HG03097 (cell line): Measurements from ENCODE around the gene ENGASE.

ENCODE experiments used
- ATAC-seq: cut with Tn5 transposase; IDR thresholded peaks from one replicate; pipeline ENCODE4 v1.9.1; 2021; ENCODE audit not compliant: unreplicated experiment, low FRiP score

Gene ENGASE

GRCh38 chr17:79079421-79080200 is 5.0 kb downstream of the ENGASE start:
- ATAC-seq = no peak

GRCh38 chr17:79080349-79080748 is 5.7 kb downstream of the ENGASE start:
- ATAC-seq = no peak

- ATAC-seq = no peak
Observed at GRCh38 chr17:79080761-79081290, 6.2 kb downstream of the ENGASE start.

DNA sequence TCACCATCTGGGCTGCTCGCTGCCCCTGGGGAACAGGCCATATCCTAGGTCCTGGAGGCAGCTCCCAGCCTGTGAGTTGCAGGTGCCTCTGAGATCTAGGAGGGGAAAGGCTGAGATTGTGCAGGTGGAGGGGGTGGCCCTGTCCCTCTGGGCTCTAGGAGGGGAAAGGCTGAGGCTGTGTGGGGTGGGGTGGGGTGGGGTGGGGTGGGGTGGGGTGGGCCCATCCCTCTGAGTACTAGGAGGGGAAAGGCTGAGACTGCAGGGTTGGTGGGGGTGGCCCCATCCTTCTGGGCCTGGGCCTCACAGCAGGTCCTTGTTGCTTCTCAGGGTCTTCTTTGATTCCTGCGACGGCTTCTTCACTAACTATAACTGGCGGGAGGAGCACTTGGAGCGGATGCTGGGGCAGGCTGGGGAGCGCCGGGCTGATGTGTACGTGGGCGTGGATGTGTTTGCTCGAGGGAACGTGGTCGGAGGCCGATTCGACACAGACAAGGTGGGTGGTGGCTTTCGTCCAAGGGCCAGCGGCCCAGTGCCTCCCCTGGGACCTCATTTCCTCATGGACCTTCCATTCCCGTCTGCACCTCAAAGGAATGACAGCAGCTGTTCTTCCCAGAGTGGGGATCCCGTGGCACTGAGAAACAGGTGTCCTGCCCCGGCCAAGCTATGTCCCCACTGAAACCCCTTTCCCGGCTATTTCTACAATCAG is 7.1 kb downstream of the ENGASE start:
- ATAC-seq = no peak

- no peak for ATAC-seq
Observed at GRCh38 chr17:79082311-79083190, 7.9 kb downstream of the ENGASE start.

GRCh38 chr17:79083191-79083971 is 8.8 kb downstream of the ENGASE start:
- ATAC-seq = no peak

GRCh38 chr17:79084291-79085153 is 9.9 kb downstream of the ENGASE start:
- ATAC-seq = no peak

DNA sequence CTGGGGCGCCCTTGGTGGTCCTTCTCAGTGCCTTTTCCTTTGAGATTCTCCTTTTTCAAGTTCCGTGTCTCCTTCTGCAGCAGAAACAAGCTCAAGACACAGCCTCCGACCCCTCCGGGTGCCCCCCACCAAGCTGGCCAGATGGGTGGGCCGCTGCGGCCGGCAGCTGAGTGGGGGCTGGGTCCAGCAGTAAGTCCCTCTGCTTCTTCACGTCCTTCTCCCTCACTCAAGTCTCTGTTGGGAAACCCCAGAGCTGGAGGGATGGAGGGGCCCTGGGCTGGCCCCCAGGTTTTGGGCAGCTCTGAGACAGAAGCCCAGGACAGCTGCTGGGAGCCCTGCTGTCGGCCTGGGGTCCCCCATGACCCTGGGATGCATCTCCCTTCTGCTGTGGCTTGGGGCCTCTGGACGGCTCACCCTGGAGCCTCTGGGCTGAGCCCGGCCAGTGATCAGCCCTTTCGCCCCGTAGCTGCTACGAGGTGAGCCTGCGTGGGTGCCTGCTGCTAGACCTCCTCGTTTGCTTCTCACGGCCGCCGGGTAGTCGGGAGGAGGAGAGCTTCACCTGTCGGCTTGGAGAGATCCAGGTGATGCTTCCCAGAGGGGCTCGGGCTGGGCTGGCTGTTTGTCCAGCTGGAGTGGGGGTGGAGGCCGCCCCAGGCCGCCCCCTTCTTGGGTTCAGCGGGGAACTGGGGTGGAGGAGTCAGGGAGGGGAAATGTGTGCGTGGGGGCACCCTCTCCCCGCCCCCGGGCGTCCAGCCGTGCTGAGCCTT is 10.7 kb downstream of the ENGASE start:
- ATAC-seq = no peak

GRCh38 chr17:79085921-79086551 is 11.4 kb downstream of the ENGASE start:
- no peak for ATAC-seq

GRCh38 chr17:79086609-79087427 is 12.2 kb downstream of the ENGASE start:
- ATAC-seq = no peak

- no peak for ATAC-seq
Observed at GRCh38 chr17:79087428-79088143, 13.0 kb downstream of the ENGASE start.

DNA sequence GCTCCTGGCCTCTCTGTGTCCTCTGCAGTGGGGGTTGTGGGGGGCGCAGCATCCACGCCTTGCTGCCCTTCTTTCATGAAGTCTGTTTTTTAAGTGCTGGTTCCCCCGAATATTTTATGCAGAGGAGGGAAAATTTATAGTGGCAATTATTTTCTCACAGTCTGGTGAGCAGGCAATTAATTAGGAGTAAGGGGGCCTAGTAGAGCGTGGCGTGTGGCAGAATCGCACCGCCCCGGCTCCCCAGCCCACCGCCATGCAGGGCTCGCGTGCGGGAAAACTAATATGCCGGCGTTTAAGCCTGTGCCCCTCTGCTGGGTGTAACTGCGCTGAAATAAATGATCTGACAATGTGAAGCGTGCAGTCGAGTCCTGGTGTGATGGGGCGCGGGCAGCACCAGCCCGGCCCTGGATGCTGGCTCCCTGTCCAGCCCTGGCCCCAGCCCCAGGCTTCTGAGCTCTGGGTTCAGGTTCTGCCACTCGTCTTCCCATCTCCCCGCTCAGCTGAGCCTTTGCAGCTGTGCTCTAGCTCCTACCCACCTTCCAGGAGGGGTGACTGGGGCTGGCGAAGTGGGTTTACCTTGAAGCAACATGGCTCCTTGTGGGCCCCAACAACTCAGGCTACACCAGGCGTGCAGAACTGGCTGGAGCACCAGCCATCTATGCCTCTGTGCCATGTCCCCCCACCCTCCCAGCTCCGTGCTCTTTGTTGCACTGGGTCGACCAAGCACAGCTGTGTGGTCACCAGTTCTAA is 13.8 kb downstream of the ENGASE start:
- ATAC-seq = no peak

GRCh38 chr17:79088997-79089328 is 14.3 kb downstream of the ENGASE start:
- no peak for ATAC-seq

DNA sequence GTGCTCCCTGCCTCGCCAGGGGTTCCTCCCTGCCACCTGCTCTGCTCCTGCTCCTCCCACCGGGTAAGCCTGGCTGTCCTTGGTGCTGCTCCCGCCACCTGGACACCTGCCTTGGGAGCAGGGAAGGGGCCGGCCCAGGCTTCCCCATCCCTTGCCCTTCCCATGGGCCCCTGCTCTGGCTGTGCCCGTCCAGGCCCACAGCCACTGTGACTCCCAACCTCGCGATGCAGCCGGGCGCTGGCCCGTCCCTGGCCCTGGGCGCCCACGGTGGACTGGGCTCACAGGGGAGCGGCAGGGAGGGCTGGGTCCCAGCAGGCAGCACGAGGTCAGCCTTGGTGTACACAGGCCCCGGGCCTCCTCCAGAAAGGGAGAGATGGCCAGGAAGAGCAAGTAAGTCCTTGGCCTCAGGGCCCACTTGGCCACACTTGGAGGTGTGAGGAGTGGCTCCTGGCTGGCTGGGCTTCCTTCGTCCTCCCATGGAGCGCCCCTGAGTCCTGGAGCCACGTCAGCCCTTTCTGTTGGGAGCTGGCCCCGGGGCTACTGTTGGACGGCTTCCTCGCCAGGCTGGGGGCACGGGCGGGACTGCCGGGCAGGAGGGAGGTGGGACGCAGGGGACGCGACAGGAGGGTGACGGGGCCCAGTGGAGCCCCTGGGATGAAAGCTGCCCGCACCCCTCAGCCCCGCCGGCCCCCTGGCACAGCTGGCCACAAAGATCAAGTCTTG is 15.3 kb downstream of the ENGASE start:
- no peak for ATAC-seq

DNA sequence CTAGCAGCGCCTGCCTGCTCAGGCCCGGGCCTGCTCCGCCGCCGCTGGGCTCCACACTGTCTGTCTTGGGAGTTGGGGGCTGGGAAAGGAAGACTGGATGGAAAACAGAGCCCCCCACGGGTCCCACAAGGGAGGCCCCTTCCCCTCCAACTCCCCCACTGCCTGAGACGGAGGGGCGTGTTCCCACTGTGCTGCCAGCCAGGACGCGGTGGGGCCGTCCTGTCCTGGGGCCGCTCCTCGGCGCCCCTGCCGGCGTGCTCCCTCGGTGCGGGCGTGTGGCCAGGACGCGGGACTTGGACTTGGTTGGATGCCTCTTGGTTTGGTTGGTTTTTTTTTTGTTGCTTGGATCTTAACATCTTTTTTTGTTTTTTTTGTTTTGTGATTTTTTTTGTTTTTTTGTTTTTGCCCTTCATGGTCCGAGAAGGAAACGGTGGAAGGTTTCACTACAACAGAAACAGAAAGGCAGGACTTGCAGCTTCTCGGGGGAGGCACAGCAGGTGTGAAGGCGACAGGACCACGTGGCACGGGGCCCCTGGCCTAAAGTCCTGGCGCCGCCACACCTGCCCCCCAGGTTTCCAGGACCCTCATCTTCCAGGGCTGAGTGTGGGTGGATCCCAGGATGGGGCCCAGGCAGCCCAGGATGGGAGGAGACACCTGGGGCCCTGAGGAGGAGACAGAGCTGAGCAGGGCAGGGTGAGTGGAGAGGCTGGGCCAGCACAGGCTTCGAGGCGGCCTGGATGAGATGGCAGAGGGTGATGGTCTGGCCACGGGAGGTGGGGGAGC is 16.0 kb downstream of the ENGASE start:
- no peak for ATAC-seq
